Parathyroid adenoma (tissue), 2 donors: Measurements from ENCODE around the gene ZSWIM6.

Experiments
- H2AFZ ChIP-seq: fragments of 300-600 bp; sonication (generic); one replicate; pipeline ENCODE4 v1.7.0; 2017; ENCODE audit warnings: antibody characterized with exemption, mild to moderate bottlenecking
- H3K27ac ChIP-seq: fragments of 300-600 bp; sonication (generic); one replicate; pipeline ENCODE4 v1.7.0; 2017
- H3K27me3 ChIP-seq: fragments of 300-600 bp; sonication (generic); one replicate; pipeline ENCODE4 v1.7.0; 2017; ENCODE audit warnings: low read length; ENCODE audit not compliant: control insufficient read depth, insufficient read depth
- H3K36me3 ChIP-seq: fragments of 300-600 bp; sonication (generic); one replicate; pipeline ENCODE4 v1.7.0; 2017; ENCODE audit warnings: low read length; ENCODE audit not compliant: control insufficient read depth, insufficient read depth
- H3K4me1 ChIP-seq: fragments of 300-600 bp; sonication (generic); one replicate; pipeline ENCODE4 v1.7.0; 2017; ENCODE audit warnings: control low read depth
- H3K4me2 ChIP-seq: fragments of 300-600 bp; sonication (generic); one replicate; pipeline ENCODE4 v1.7.0; 2017; ENCODE audit warnings: low read length
- H3K4me3 ChIP-seq: fragments of 300-600 bp; sonication (generic); one replicate; pipeline ENCODE4 v1.7.0; 2017; ENCODE audit warnings: low read depth, low read length
- H3K79me2 ChIP-seq: fragments of 300-600 bp; sonication (generic); one replicate; pipeline ENCODE4 v1.7.0; 2017; ENCODE audit warnings: control low read depth
- H3K9ac ChIP-seq: fragments of 300-600 bp; sonication (generic); one replicate; pipeline ENCODE4 v1.7.0; 2017; ENCODE audit warnings: mild to moderate bottlenecking
- H3K9me3 ChIP-seq: fragments of 300-600 bp; sonication (generic); one replicate; pipeline ENCODE4 v1.7.0; 2017; ENCODE audit warnings: low read length; ENCODE audit not compliant: control insufficient read depth
- TF ChIP-seq, protein P1 (sequence below): fragments of 300-600 bp; sonication (generic); IDR thresholded peaks from one replicate; pipeline ENCODE4 v1.7.0; 2017; ENCODE audit warnings: antibody characterized with exemption, mild to moderate bottlenecking
- donor health status: primary hyperparathyroidism.

The ZSWIM6 gene

DNA sequence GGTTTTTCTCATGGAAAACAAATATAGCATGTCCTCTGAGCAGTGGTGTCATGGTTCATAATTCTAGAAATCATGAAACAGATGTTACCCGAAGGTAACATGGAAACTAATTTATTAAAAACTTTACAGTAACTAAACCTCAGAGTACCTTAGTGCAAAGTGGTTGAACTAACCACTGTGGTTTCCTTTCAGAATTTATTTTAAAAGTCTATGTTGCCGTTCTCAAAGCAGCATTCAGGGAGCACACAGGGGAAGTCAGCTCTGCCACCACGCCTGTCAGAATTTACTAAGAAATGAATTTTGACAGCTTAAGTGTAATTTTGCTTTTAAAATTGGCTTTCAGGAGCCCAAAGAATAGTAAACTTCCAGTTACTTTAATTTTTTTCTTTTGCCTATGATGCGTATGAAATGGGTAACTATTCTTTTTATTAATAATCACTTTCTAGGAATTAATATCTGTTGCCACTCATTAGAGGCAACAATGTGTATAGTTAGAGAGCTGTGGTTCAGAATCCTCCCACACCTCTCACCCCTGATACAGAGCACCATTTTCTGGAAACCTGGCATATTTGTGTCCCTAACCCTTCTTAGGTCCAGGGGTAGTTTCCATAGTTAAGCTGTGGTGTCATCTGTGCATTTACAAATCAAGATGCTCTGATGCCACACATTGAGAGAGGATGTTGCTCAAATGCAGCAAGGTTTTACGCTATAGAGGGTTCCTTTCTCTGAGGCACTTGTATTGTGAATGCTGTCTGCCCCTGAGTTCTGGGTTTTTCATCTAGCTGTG lies 202.6 kb downstream of the ZSWIM6 start:
- Histone ChIP-seq H3K9ac (no peak overlapping the region), H3K4me1 (no peaks in the 10 kb centered on the region), H3K27me3 (no peaks in the 10 kb centered on the region), H3K4me2 (no peak overlapping the region), H3K9me3 (no peaks in the 10 kb centered on the region), H3K79me2 (peaks cover 5% of the 10 kb centered on the region), H3K4me3 (no peak overlapping the region), H2AFZ (no peak overlapping the region), H3K27ac (no peak overlapping the region), H3K36me3 (no peaks in the 10 kb centered on the region)
- TF ChIP-seq, protein P1, sequence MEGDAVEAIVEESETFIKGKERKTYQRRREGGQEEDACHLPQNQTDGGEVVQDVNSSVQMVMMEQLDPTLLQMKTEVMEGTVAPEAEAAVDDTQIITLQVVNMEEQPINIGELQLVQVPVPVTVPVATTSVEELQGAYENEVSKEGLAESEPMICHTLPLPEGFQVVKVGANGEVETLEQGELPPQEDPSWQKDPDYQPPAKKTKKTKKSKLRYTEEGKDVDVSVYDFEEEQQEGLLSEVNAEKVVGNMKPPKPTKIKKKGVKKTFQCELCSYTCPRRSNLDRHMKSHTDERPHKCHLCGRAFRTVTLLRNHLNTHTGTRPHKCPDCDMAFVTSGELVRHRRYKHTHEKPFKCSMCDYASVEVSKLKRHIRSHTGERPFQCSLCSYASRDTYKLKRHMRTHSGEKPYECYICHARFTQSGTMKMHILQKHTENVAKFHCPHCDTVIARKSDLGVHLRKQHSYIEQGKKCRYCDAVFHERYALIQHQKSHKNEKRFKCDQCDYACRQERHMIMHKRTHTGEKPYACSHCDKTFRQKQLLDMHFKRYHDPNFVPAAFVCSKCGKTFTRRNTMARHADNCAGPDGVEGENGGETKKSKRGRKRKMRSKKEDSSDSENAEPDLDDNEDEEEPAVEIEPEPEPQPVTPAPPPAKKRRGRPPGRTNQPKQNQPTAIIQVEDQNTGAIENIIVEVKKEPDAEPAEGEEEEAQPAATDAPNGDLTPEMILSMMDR, result no peak

DNA sequence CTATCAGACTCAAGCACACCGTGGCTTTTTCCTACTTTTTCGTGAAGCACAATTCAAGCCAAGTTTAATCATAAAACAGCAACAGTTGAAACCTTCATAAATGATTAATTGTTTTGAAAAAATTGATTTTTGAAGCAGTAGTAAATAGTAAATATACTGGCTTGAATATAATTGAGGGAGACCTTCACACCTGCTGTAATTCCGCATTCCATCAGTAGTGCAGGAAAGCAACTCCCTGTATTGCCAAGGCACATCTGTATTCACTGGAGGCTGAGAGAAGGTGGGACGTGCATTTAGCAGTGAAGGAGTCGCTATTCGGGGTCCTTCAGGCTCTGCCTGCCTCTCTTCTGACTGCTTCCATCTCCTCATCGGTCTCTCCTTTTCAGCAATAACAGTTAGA lies 203.8 kb downstream of the ZSWIM6 start:
- TF ChIP-seq, protein P1, result no peak
- H3K79me2 ChIP-seq, result peaks cover 5% of the 10 kb centered on the region
- H3K36me3 ChIP-seq, result no peaks in the 10 kb centered on the region
- no peaks in the 10 kb centered on the region for H3K27me3 ChIP-seq
- H3K4me3 ChIP-seq, result no peak overlapping the region
- no peaks in the 10 kb centered on the region for H3K9me3 ChIP-seq
- no peak overlapping the region for H3K4me2 ChIP-seq
- no peak overlapping the region for H3K27ac ChIP-seq
- H2AFZ ChIP-seq, result no peak overlapping the region
- no peaks in the 10 kb centered on the region for H3K4me1 ChIP-seq
- H3K9ac ChIP-seq, result no peak overlapping the region

DNA sequence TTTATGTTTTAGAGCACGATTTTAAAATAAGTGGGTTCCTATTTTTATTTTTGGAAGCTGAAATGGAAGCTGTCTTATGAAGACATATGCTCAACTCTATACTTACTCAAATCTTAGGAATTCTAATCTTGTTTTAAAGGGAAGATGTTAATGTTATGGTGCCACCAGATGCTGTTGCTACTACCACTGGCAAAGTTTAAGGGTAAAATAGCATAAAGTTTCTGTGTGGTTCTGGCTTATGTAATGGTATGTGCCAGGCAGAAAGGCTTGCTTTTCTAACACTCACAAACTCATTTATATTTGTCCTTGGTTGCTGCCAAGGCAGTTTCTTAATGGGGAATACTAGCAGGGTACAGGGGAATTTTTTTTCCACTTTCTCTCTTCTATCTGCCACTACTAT lies 204.9 kb downstream of the ZSWIM6 start:
- Histone ChIP-seq H3K9ac (no peak overlapping the region), H3K79me2 (peaks cover 5% of the 10 kb centered on the region), H2AFZ (no peak overlapping the region), H3K4me1 (no peaks in the 10 kb centered on the region), H3K9me3 (no peaks in the 10 kb centered on the region), H3K27ac (no peak overlapping the region), H3K27me3 (no peaks in the 10 kb centered on the region), H3K4me2 (no peak overlapping the region), H3K4me3 (no peak overlapping the region), H3K36me3 (no peaks in the 10 kb centered on the region)
- TF ChIP-seq, protein P1, result no peak

DNA sequence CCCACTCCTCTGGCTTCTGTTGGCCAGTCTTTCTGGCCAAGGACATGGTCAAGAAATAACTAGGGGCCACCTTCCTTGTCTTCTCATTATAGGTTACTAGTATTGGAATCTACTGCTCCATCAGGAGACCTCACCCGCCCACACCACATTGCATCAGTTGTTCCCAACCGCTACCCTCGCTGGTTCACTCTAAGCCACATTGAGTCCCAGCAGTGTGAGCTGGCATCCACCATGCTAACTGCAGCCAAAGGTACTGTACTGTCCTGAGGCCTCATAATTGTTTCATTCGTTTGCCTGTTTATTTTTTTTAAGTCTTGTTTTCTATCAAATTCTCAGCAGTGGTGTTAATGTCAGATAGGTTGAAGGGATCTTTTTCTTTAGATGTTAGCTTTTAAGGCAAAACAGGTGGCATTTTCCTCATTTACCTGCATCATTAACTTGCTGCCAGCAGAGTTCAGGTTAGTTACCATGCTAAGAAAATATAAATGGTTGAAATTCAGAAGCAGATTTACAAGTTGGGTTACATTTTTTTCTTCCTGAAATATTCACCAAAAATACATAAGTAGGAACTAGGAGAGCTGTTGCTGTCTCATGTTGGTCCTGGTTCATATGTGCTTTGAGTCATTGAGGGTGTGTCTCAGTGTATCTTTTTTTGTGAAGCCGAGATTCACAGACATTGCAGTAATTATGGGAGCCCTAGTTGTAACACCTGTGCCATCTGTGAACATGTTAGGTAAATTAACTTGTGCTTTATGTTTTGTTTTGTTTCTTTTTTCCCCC lies 206.9 kb downstream of the ZSWIM6 start:
- Histone ChIP-seq H3K79me2 (no peaks in the 10 kb centered on the region), H3K9me3 (no peaks in the 10 kb centered on the region), H3K4me1 (no peaks in the 10 kb centered on the region), H3K4me3 (no peak overlapping the region), H3K27ac (no peak overlapping the region), H2AFZ (no peak overlapping the region), H3K9ac (no peak overlapping the region), H3K36me3 (no peaks in the 10 kb centered on the region), H3K27me3 (no peaks in the 10 kb centered on the region), H3K4me2 (no peak overlapping the region)
- TF ChIP-seq, protein P1, result no peak
